Measurements from ENCODE around the gene GPC6. TPM values are rescaled to one million over a fixed set of nuclear protein-coding genes. Genes with fewer than 3 reads are reported as not detected.
"Not testable (repeated sequence)": the region's sequence is repeated elsewhere in the genome, so short reads cannot be mapped to it uniquely, and the experiment has no call there.

The GPC6 gene
- total RNA-seq, 1 donor = 77.8 TPM

DNA sequence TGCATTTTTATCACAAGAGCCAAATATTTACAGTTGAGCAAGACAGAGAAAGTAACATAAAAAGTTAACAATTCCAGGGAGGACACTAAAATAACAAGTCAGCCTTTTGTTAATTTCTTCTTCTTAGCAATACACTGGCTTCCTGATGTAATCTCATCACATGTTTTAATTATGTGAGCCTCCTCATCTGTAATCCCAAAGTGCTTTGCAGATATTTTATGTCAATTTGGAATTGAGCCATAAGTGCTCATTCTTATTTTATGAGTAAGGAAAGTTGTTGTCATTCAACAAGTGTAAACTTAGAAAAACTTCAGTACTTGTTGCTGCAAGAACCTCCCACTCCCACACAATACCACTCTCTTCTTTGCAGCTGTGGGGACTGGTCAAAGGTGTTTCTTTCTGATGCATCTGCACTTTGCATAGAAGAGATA is 223.6 kb downstream of the GPC6 start:
- Histone ChIP-seq H3K4me2 (ENCODE audit: insufficient read depth, low read length) (no peak overlapping the region), H3K27me3 (ENCODE audit: insufficient read depth, low read length) (no peaks in the 10 kb centered on the region), H4K20me1 (ENCODE audit: insufficient read depth, low read length) (no peaks in the 10 kb centered on the region), H3K27ac (ENCODE audit: low read depth, low read length) (no peak overlapping the region), H3K9me3 (ENCODE audit: low read depth, low read length) (no peaks in the 10 kb centered on the region), H3K4me3 (ENCODE audit: insufficient read depth, low read length) (no peak overlapping the region), H3K4me1 (ENCODE audit: insufficient read depth, low read length) (peaks cover 3% of the 10 kb centered on the region), H3K36me3 (ENCODE audit: insufficient read depth, low read length) (no peaks in the 10 kb centered on the region), H2AFZ (ENCODE audit: low read length) (no peak overlapping the region), H3K79me2 (ENCODE audit: insufficient read depth, low read length) (no peaks in the 10 kb centered on the region)
- TF ChIP-seq, protein P1, sequence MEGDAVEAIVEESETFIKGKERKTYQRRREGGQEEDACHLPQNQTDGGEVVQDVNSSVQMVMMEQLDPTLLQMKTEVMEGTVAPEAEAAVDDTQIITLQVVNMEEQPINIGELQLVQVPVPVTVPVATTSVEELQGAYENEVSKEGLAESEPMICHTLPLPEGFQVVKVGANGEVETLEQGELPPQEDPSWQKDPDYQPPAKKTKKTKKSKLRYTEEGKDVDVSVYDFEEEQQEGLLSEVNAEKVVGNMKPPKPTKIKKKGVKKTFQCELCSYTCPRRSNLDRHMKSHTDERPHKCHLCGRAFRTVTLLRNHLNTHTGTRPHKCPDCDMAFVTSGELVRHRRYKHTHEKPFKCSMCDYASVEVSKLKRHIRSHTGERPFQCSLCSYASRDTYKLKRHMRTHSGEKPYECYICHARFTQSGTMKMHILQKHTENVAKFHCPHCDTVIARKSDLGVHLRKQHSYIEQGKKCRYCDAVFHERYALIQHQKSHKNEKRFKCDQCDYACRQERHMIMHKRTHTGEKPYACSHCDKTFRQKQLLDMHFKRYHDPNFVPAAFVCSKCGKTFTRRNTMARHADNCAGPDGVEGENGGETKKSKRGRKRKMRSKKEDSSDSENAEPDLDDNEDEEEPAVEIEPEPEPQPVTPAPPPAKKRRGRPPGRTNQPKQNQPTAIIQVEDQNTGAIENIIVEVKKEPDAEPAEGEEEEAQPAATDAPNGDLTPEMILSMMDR (IDR thresholded peaks at IDR 0.05; ENCODE audit: extremely low read depth, low read depth, low read length) = no peak
- no peak for DNase-seq (ENCODE audit: insufficient read length, low spot score, missing footprints)

GRCh38 chr13:93450761-93451160 is 224.2 kb downstream of the GPC6 start:
- Histone ChIP-seq H3K27ac (ENCODE audit: low read depth, low read length) (no peak overlapping the region), H4K20me1 (ENCODE audit: insufficient read depth, low read length) (no peaks in the 10 kb centered on the region), H3K4me2 (ENCODE audit: insufficient read depth, low read length) (no peak overlapping the region), H3K79me2 (ENCODE audit: insufficient read depth, low read length) (no peaks in the 10 kb centered on the region), H3K9me3 (ENCODE audit: low read depth, low read length) (no peaks in the 10 kb centered on the region), H3K36me3 (ENCODE audit: insufficient read depth, low read length) (no peaks in the 10 kb centered on the region), H3K4me1 (ENCODE audit: insufficient read depth, low read length) (peaks cover 3% of the 10 kb centered on the region), H2AFZ (ENCODE audit: low read length) (no peak overlapping the region), H3K4me3 (ENCODE audit: insufficient read depth, low read length) (no peak overlapping the region), H3K27me3 (ENCODE audit: insufficient read depth, low read length) (no peaks in the 10 kb centered on the region)
- DNase-seq (ENCODE audit: insufficient read length, low spot score, missing footprints) = no peak
- TF ChIP-seq, protein P1 (IDR thresholded peaks at IDR 0.05; ENCODE audit: extremely low read depth, low read depth, low read length) = no peak

DNA sequence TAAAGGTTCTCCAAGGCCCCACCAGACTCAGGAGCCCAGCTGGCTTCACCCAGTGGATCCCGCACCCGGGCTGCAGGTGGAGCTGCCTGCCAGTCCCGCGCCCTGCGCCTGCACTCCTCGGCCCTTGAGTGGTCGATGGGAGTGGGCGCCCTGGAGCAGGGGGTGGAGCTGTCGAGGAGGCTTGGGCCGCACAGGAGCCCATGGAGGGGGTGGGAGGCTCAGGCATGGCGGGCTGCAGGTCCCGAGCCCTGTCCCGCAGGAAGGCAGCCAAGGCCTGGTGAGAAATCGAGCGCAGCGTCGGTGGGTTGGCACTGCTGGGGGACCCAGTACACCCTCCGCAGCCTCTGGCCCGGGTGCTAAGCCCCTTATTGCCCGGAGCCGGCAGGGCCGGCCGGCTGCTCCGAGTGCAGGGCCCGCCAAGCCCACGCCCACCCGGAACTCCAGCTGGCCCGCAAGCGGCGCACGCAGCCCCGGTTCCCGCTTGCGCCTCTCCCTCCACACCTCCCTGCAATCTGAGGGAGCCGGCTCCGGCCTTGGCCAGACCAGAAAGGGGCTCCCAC is 228.1 kb downstream of the GPC6 start:
- H3K27me3 ChIP-seq (ENCODE audit: insufficient read depth, low read length); H3K4me3 ChIP-seq (ENCODE audit: insufficient read depth, low read length); H3K4me2 ChIP-seq (ENCODE audit: insufficient read depth, low read length); H2AFZ ChIP-seq (ENCODE audit: low read length); H3K4me1 ChIP-seq (ENCODE audit: insufficient read depth, low read length); H3K27ac ChIP-seq (ENCODE audit: low read depth, low read length); H4K20me1 ChIP-seq (ENCODE audit: insufficient read depth, low read length); H3K9me3 ChIP-seq (ENCODE audit: low read depth, low read length); H3K79me2 ChIP-seq (ENCODE audit: insufficient read depth, low read length); H3K36me3 ChIP-seq (ENCODE audit: insufficient read depth, low read length); DNase-seq (ENCODE audit: insufficient read length, low spot score, missing footprints): not testable (repeated sequence)

GRCh38 chr13:93455861-93456260 is 229.3 kb downstream of the GPC6 start:
- Histone ChIP-seq H3K27ac (ENCODE audit: low read depth, low read length) (no peak overlapping the region), H4K20me1 (ENCODE audit: insufficient read depth, low read length) (peaks cover 3% of the 10 kb centered on the region), H3K27me3 (ENCODE audit: insufficient read depth, low read length) (no peaks in the 10 kb centered on the region), H2AFZ (ENCODE audit: low read length) (no peak overlapping the region), H3K4me1 (ENCODE audit: insufficient read depth, low read length) (no peaks in the 10 kb centered on the region), H3K4me2 (ENCODE audit: insufficient read depth, low read length) (no peak overlapping the region), H3K4me3 (ENCODE audit: insufficient read depth, low read length) (no peak overlapping the region), H3K79me2 (ENCODE audit: insufficient read depth, low read length) (no peaks in the 10 kb centered on the region), H3K9me3 (ENCODE audit: low read depth, low read length) (no peaks in the 10 kb centered on the region), H3K36me3 (ENCODE audit: insufficient read depth, low read length) (no peaks in the 10 kb centered on the region)
- DNase-seq (ENCODE audit: insufficient read length, low spot score, missing footprints) = no peak
- TF ChIP-seq, protein P1 (IDR thresholded peaks at IDR 0.05; ENCODE audit: extremely low read depth, low read depth, low read length) = no peak

All from osteoblast (primary cell).